DOHH2 (cell line): Measurements from ENCODE around the gene FRAS1.

Experiments
- EZH2phosphoT487 ChIP-seq: fragments of 200-600 bp; sonication (generic); IDR thresholded peaks from 2 replicates; pipeline ENCODE4 v1.6.1; 2017; ENCODE audit warnings: borderline replicate concordance, mild to moderate bottlenecking, antibody characterized with exemption, low read length, moderate library complexity, mixed read lengths
- TF ChIP-seq, protein P1 (sequence below): fragments of 200-600 bp; sonication (generic); IDR thresholded peaks from one replicate; pipeline ENCODE4 v1.5.1; 2014; ENCODE audit warnings: antibody characterized with exemption, mild to moderate bottlenecking, low read depth, low read length; ENCODE audit not compliant: poor library complexity, severe bottlenecking

DNA sequence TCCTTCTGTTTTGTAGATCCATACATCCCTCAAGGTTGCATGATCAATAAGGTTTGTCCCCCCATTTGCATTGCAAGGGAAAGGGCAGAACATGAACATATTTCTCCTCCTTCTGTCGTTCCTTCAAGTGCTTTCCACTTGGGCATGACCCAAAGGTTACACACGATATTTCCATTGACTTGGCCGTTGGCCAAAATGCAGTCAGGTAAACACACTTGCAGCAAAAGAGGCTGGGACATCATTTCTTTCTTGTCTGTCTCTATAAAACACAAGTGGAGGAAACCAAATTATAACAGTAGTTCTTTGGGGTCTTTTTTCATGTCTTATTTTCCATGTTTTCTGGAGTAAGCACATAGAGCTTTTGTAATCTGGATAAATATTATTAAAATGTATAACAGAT is 156.1 kb downstream of the FRAS1 start:
- TF ChIP-seq, protein P1, sequence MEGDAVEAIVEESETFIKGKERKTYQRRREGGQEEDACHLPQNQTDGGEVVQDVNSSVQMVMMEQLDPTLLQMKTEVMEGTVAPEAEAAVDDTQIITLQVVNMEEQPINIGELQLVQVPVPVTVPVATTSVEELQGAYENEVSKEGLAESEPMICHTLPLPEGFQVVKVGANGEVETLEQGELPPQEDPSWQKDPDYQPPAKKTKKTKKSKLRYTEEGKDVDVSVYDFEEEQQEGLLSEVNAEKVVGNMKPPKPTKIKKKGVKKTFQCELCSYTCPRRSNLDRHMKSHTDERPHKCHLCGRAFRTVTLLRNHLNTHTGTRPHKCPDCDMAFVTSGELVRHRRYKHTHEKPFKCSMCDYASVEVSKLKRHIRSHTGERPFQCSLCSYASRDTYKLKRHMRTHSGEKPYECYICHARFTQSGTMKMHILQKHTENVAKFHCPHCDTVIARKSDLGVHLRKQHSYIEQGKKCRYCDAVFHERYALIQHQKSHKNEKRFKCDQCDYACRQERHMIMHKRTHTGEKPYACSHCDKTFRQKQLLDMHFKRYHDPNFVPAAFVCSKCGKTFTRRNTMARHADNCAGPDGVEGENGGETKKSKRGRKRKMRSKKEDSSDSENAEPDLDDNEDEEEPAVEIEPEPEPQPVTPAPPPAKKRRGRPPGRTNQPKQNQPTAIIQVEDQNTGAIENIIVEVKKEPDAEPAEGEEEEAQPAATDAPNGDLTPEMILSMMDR = no peak
- TF ChIP-seq EZH2phosphoT487 = no peak
